GM18873 (cell line): ENCODE data around the gene RPS18.

ENCODE experiments used
- ATAC-seq: cut with Tn5 transposase; IDR thresholded peaks from one replicate; pipeline ENCODE4 v1.9.1; 2021; ENCODE audit warnings: mild to moderate bottlenecking, moderate library complexity, moderate number of reproducible peaks; ENCODE audit not compliant: unreplicated experiment, low FRiP score

The RPS18 gene

GRCh38 chr6:33313105-33313708 lies 41.3 kb downstream of the RPS18 start:
- no peak for ATAC-seq

DNA sequence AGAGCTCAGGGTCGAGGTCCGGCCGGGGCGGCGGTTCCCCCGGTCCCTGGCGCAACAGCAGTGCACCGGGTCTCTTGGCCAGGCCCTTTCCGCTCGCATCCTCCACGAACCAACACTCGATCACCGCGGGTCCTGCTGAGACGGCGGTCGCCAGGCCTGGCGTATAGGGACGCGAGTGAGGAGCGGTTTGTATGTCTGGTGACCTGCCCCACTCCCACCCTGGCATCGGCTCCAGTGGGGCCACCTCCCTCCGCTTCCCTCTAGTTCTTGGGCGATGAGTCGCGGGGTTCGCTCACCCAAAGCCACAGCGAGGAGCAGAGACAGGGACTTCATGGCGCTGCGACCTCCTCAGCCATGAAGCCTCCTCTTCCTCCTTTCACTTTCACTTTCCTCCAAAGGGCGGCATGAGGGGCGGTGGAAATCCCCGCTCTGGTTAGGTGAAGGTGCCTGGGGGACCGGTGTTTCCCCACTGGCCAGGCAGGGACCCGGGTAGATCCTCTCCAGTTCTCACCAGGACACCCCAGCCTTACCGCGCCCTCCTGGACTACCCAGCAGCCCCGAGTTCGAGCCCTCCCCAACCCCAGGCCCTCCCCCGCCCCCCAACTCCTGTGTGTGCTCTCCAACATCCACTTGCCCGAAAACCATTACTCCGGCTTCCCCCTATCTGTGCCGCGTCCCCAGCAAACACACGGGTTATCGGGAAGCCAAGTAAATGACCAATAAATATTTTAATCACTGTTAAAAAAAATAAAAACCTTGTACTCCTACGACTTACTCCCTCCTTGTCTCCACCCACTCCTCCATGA lies 42.0 kb downstream of the RPS18 start, which contains the start of gene TAPBP:
TAPBP (minus strand) TSS at position 370 of the 806 bp plus-strand sequence; CDS start at position 333, 37 bp downstream.
- ATAC-seq = no peak

DNA sequence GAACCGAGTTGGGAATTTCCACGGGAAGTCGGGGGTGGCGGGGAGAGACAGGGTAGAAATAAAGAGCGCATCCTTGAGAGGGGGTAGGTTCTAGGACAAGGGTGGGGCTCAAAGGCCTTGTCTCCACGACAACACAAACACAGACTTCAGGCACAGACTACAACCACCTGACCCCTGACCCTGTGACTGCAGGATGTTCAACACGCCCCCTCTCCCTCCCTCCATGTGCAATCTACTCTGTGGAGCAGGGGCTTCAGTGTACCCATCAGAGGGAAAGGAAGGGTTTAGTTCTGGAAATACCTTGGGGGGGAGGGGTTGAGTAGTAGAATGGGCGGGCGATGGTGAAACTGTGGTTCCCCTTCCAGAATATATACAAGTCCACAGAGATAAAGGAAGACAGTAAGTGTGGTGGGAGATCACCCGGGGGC lies 42.7 kb downstream of the RPS18 start:
- ATAC-seq = no peak

- ATAC-seq = no peak
These were observed 43.3 kb downstream of the RPS18 start for GRCh38 chr6:33314943-33315792.

- ATAC-seq = no peak
These were observed 44.1 kb downstream of the RPS18 start for GRCh38 chr6:33315793-33316602.

DNA sequence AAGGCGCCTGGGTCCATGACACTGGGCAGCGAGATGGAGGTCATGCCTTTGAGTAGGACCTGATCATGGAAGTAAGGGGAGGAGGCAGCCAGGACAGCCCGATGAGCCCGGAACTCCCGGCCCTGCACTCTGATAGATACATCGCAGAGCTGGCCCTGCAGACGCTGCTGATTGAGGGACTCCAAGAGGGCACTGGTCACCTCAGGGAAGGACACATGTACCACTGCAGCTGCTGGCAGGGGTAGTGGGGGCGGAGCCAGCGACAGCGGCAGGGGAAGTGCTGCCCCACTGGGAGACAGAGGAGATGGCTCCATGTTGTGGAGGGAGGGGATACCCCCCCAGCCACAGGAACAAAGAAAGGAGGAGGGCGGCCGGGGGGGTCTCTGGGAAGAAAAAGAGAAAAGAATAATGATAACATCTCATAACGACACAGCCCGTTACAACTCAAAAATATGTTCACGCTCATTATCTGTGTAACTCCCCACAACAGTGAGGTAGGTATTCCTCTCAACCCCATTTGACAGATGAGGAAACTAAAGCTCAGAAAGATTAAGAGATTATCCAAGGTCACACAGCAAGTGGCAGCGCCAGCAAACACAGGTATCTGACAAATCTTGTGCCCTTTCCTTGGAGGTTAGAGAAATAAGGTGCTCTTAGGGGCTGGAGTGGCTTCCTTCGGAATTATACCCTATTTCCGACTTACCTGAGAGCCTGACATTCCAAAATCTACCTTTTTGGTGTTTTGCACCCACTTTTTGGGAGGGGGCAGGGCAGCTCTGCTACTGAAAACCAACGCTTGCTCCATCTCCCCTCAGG lies 44.9 kb downstream of the RPS18 start:
- no peak for ATAC-seq

DNA sequence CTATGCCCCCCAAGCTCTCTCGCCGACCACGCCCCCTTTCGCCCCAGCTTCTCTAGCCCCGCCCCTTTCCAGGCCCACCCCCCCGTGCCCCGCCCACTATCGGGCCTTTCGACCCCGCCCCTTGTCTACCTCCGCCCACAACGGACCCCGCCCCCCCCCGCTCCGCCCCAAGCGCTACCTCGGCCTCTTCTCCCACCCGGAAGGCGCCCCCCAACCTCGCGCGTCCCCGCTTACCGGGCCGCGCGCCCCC lies 45.5 kb downstream of the RPS18 start:
- no peak for ATAC-seq

DNA sequence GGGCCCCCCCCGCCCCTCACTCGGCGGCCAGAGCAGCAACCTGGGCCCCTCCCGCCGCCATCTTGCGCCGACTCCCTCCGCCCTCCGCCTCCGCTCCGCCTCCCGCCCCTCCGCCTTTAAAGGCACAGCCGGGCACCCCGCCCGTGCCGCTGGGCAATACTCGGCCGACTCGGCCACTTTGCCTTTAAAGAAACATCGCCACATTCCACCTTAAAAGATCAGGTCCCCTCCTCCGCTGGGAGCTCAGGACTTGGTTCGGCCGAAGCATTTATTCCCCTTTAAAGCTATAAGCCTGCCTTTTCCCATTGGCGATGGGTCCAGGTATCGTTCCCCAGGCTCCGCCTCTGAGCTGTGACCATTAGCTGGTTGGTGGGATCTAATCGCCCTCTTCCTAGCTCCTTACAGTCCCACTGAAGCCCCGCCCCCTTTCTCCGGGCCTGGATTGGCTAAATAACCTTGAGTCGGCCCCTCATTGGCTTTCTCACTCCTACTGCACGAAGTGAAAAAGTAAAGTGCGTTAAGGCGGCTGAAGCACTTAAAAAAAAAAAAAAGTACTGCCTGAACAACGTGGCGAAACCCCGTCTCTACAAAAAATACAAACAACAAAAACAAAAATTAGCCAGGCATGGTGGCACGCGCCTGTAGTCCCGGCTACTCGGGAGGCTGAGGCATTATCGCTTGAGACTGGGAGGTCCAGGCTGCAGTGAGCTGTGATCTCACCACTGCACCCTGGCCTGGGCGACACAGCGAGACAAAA lies 46.0 kb downstream of the RPS18 start, which contains the start of gene ZBTB22:
ZBTB22 (minus strand) TSS at position 76 of the 757 bp plus-strand sequence. CDS start 828 bp downstream, outside the sequence.
- ATAC-seq = peak; percentile 44

GRCh38 chr6:33318426-33319073 lies 46.7 kb downstream of the RPS18 start:
- ATAC-seq = no peak

- ATAC-seq = no peak
These were observed 48.1 kb downstream of the RPS18 start for GRCh38 chr6:33319939-33320314.

DNA sequence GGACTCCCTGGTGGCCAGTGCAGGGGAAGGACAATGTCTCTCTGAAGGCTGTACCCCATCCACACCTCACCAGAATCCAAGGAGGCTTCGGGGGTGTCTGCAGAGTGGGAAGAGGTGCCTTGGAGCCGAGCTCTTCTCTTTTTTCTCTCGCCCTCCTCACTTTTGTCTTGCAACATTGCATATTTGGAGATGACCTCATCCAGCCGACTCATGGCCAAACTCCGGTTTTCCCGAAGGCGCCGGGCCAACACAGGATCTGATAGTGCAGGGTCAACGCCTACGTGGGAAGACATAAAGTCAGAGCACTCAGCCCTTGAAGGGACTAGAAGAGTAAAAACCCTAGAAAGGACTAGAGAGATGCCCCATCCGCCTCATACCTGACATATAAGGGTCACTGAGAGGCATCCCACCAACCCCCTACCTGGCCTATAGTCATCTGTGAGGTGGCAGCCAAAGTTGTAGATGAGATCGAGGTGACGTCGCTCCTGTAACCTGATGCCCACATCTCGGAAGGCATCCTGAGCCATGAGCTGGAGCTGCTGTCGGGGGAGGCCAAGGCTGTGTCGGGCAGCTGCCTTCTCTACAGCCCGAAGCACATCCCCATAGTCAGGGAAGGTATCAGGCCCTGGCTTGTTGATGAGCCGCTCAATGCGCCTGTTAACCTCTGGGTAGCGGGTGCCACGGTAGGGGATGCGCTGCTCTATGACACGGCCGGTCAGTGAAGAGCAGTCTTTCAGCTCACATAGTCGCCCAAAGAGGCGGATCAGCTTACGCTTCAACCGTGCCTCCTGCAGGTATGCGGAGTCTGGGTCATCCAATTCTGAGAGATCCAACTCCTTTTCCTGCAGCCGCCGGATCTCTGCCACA lies 48.7 kb downstream of the RPS18 start:
- ATAC-seq = no peak

DNA sequence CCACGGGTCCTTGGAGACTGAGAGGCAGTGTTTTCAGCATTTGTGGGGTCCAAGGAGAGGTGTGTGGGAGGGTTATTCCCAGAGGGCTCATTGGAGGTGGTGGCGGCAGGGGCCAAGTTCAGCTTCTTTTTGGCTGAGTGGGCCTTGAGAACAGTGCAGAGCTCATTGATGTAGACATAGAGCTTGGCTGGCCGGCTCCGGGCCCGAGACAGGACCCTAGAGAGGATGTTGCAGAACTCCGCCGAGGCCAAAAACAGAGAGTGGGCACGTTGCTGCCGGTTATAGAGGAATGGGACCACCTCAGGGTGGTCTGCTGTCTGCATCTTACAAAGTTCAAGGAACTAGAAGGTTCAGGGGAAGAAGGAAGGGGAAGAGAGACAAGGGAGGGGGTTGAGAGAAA lies 49.4 kb downstream of the RPS18 start:
- no peak for ATAC-seq

- ATAC-seq = no peak
These were observed 51.7 kb downstream of the RPS18 start for GRCh38 chr6:33323623-33323948.

- ATAC-seq = no peak
These were observed 52.2 kb downstream of the RPS18 start for GRCh38 chr6:33324125-33324524.
